PC-3 (cell line): ENCODE measurements around the gene MB. TPM values are rescaled to one million over a fixed set of nuclear protein-coding genes. Genes with fewer than 3 reads are reported as not detected.

Source experiments
- ATAC-seq: fragments of 200-7000 bp; cut with Tn5 transposase; 2 replicates; pipeline ENCODE4 v1.9.1; 2020; ENCODE audit warnings: mild to moderate bottlenecking, moderate library complexity
- BruUV-seq: library from RNA; stranded (reverse); fragments of 400-500 nt; replicated peaks from 2 replicates; lab custom pipeline; 2021; lab: Mats Ljungman, UMichigan
- CTCF ChIA-PET: fragments of 300-600 bp; sonication (Branson Sonifier 250); formaldehyde crosslinking; loops from one replicate; lab custom pipeline; 2022; ENCODE audit warnings: antibody characterized with exemption; lab: Charles Lee
- POLR2A ChIA-PET: fragments of 300-600 bp; sonication (Branson Sonifier 250); formaldehyde crosslinking; loops from one replicate; lab custom pipeline; 2022; ENCODE audit warnings: antibody characterized with exemption; ENCODE audit not compliant: unreplicated experiment; lab: Charles Lee
- DNase-seq: peaks from one replicate; pipeline ENCODE4 v3.0.0-alpha.2; 2015
- H2AFZ ChIP-seq: fragments of 300-600 bp; sonication (generic); 2 replicates; pipeline ENCODE4 v1.6.0; 2016; ENCODE audit warnings: antibody characterized with exemption, low read length
- H3F3A ChIP-seq: fragments of 300-600 bp; sonication (generic); one replicate; pipeline ENCODE4 v1.6.0; 2017; ENCODE audit warnings: antibody characterized with exemption, low read length, control low read depth, mild to moderate bottlenecking; ENCODE audit not compliant: unreplicated experiment
- H3K27ac ChIP-seq: fragments of 300-600 bp; sonication (generic); 2 replicates; pipeline ENCODE4 v1.5.1; 2016; ENCODE audit warnings: mild to moderate bottlenecking, low read length
- H3K27me3 ChIP-seq: fragments of 300-600 bp; sonication (generic); 2 replicates; pipeline ENCODE4 v1.6.1; 2016; ENCODE audit warnings: low read length, mixed read lengths
- H3K36me3 ChIP-seq: fragments of 300-600 bp; sonication (generic); 2 replicates; pipeline ENCODE4 v1.6.1; 2016; ENCODE audit warnings: low read depth, mixed run types, low read length, mixed read lengths
- H3K4me1 ChIP-seq: fragments of 300-600 bp; sonication (generic); 2 replicates; pipeline ENCODE4 v1.5.1; 2016; ENCODE audit warnings: low read length; ENCODE audit not compliant: insufficient read depth
- H3K4me2 ChIP-seq: fragments of 300-600 bp; sonication (generic); 2 replicates; pipeline ENCODE4 v1.6.0; 2016; ENCODE audit warnings: low read length
- H3K4me3 ChIP-seq: fragments of 300-600 bp; sonication (generic); 2 replicates; pipeline ENCODE4 v1.5.1; 2016; ENCODE audit warnings: mild to moderate bottlenecking, low read length, mixed read lengths
- H3K79me2 ChIP-seq: fragments of 300-600 bp; sonication (generic); 2 replicates; pipeline ENCODE4 v1.6.1; 2017; ENCODE audit warnings: low read length, mixed read lengths
- H3K9ac ChIP-seq: fragments of 300-600 bp; sonication (generic); 2 replicates; pipeline ENCODE4 v1.6.0; 2016; ENCODE audit warnings: mild to moderate bottlenecking, low read length
- H3K9me2 ChIP-seq: fragments of 300-600 bp; sonication (generic); replicated peaks from 2 replicates; pipeline ENCODE4 v1.6.1; 2016; ENCODE audit warnings: mixed run types, low read length, mixed read lengths
- H3K9me3 ChIP-seq: fragments of 300-600 bp; sonication (generic); 2 replicates; pipeline ENCODE4 v1.6.1; 2016; ENCODE audit warnings: low read length, mixed read lengths
- H4K20me1 ChIP-seq: fragments of 300-600 bp; sonication (generic); 2 replicates; pipeline ENCODE4 v1.6.1; 2016; ENCODE audit warnings: low read length, mixed read lengths
- CTCF ChIP-seq: fragments of 300-600 bp; sonication (generic); conservative IDR thresholded peaks from 2 replicates; pipeline ENCODE4 v1.5.1; 2017; ENCODE audit warnings: antibody characterized with exemption, low read depth, mild to moderate bottlenecking, low read length
- EZH2 ChIP-seq: fragments of 300-600 bp; sonication (generic); IDR thresholded peaks from one replicate; pipeline ENCODE4 v1.6.1; 2017; ENCODE audit warnings: antibody characterized with exemption, mild to moderate bottlenecking, low read length; ENCODE audit not compliant: unreplicated experiment
- EZH2phosphoT487 ChIP-seq: fragments of 300-600 bp; sonication (generic); IDR thresholded peaks from 2 replicates; pipeline ENCODE4 v1.6.1; 2018; ENCODE audit warnings: mild to moderate bottlenecking, antibody characterized with exemption, low read length, borderline replicate concordance
- intact Hi-C: fragments of 100-400 bp; cut with micrococcal nuclease; formaldehyde crosslinking; loops from 2 replicates; pipeline ENCODE4 v1.9.0; 2023
- total RNA-seq: library from RNA; depleted of rRNA; stranded (reverse); fragments of >200 nt; gene quantifications from 2 replicates; pipeline ENCODE4 v1.2.3, GENCODE V29; 2014

MB gene
- total RNA-seq, 1 experiment from 2014 or later, result 14.6 TPM

GRCh38 chr22:35621451-35621850 lies 4.3 kb upstream of the MB start:
- no peak for DNase-seq
- intact Hi-C loops, result no loop called here
- no peak for ATAC-seq
- TF ChIP-seq EZH2 (no peak), CTCF (no peak), EZH2phosphoT487 (no peak)
- no peaks in the 10 kb centered on the region for H3K79me2 ChIP-seq
- no peaks in the 10 kb centered on the region for H3K36me3 ChIP-seq
- no TSS peak for BruUV-seq
- H3K9me2 ChIP-seq, result no peaks in the 10 kb centered on the region
- peak overlapping the region; percentile 81 for H3K27ac ChIP-seq
- H3K4me2 ChIP-seq, result peak overlapping the region; percentile 77
- H3K27me3 ChIP-seq, result no peaks in the 10 kb centered on the region
- CTCF ChIA-PET, result no interaction called here
- POLR2A ChIA-PET, result no interaction called here
- peaks cover 22% of the 10 kb centered on the region for H3K4me1 ChIP-seq
- H2AFZ ChIP-seq, result no peak overlapping the region
- H3K9me3 ChIP-seq, result no peaks in the 10 kb centered on the region
- H3F3A ChIP-seq, result no peaks in the 10 kb centered on the region
- H3K4me3 ChIP-seq, result peak overlapping the region; percentile 48; the same call in 1 of the 2 replicates
- peak overlapping the region; percentile 53; the same call in 1 of the 2 replicates for H3K9ac ChIP-seq
- no peaks in the 10 kb centered on the region for H4K20me1 ChIP-seq

GRCh38 chr22:35620624-35621251 lies 3.6 kb upstream of the MB start:
- H2AFZ ChIP-seq, result no peak overlapping the region
- H3K9me3 ChIP-seq, result no peaks in the 10 kb centered on the region
- no peak overlapping the region for H3K4me2 ChIP-seq
- peaks cover 22% of the 10 kb centered on the region for H3K4me1 ChIP-seq
- H3K9me2 ChIP-seq, result no peaks in the 10 kb centered on the region
- no peaks in the 10 kb centered on the region for H3K27me3 ChIP-seq
- intact Hi-C loops, result no loop called here
- no peak overlapping the region for H3K9ac ChIP-seq
- POLR2A ChIA-PET, result no interaction called here
- no peaks in the 10 kb centered on the region for H3K79me2 ChIP-seq
- DNase-seq (no peak), ATAC-seq (no peak)
- no peaks in the 10 kb centered on the region for H3K36me3 ChIP-seq
- H3K27ac ChIP-seq, result no peak overlapping the region
- H4K20me1 ChIP-seq, result no peaks in the 10 kb centered on the region
- H3F3A ChIP-seq, result no peaks in the 10 kb centered on the region
- no peak for TF ChIP-seq EZH2phosphoT487
- TF ChIP-seq EZH2, result no peak
- no peak for TF ChIP-seq CTCF
- no peak overlapping the region for H3K4me3 ChIP-seq
- CTCF ChIA-PET, result no interaction called here
- no TSS peak for BruUV-seq

DNA sequence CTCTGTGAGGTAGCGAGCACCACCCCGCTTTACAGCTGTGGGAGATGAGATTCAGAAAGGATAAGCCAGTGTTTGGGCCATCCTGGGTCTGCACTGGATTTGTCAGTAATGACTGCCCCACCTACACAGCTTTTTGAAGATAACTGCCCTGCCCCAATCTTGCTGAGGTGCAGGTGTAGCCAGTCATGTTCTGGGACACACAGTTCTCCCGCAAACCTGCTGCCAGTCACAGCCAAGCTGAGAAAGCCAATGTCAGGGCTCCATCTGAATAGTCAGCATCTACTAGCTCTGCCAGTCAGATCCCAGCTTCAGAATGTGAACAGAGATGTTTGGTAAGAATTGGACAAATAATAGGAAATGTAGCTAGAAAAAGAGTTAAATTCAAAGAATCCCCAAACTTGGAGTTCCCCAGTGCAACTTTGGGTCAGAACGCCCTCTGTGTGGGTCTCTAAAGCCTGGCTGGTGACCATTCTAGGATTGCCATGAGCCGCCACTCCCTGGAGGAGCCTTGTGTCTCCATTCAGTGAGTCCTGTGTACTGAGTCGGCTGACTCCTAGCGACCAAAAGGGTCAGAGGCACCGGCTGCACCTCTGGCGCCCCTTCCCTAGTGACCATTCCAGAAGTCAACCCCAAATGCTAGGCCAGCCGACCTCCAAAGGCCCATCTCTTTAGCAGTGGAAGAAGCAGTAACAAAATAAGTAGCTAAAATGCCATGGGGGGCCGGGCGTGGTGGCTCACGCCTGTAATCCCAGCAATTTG lies 2.4 kb upstream of the MB start:
- H4K20me1 ChIP-seq, result no peaks in the 10 kb centered on the region
- H3K79me2 ChIP-seq, result no peaks in the 10 kb centered on the region
- no peak overlapping the region for H3K9ac ChIP-seq
- no peak overlapping the region for H3K4me2 ChIP-seq
- no peaks in the 10 kb centered on the region for H3K9me3 ChIP-seq
- ATAC-seq (no peak), DNase-seq (no peak)
- intact Hi-C loops, result no loop called here
- no peak overlapping the region for H3K27ac ChIP-seq
- H3K36me3 ChIP-seq, result no peaks in the 10 kb centered on the region
- no peak for TF ChIP-seq EZH2phosphoT487
- TF ChIP-seq EZH2, result no peak
- TF ChIP-seq CTCF, result no peak
- ChIA-PET CTCF (no interaction called here), POLR2A (no interaction called here)
- H3K27me3 ChIP-seq, result no peaks in the 10 kb centered on the region
- no peak overlapping the region for H2AFZ ChIP-seq
- no peaks in the 10 kb centered on the region for H3K9me2 ChIP-seq
- H3F3A ChIP-seq, result no peaks in the 10 kb centered on the region
- no TSS peak for BruUV-seq
- H3K4me3 ChIP-seq, result no peak overlapping the region
- peaks cover 22% of the 10 kb centered on the region for H3K4me1 ChIP-seq
